ENCODE data around the gene GFOD1.
"Not testable (repeated sequence)": the region's sequence is repeated elsewhere in the genome, so short reads cannot be mapped to it uniquely, and the experiment has no call there.

The GFOD1 gene

GRCh38 chr6:13522656-13523055 lies 35.3 kb upstream of the GFOD1 start:
- H3K36me3 Mint-ChIP-seq (ENCODE audit: low read depth), result no peaks in the 10 kb centered on the region
- peaks cover 13% of the 10 kb centered on the region for H3K27me3 Mint-ChIP-seq (ENCODE audit: low read depth)
- peaks cover 9% of the 10 kb centered on the region for H3K4me1 Mint-ChIP-seq (ENCODE audit: low read depth)
- no peaks in the 10 kb centered on the region for H3K9me3 Mint-ChIP-seq
- H3K27ac Mint-ChIP-seq, result no peak overlapping the region
- no peak for DNase-seq (ENCODE audit: low spot score)
- no peak overlapping the region for H3K4me3 Mint-ChIP-seq

GRCh38 chr6:13519839-13520238 lies 32.4 kb upstream of the GFOD1 start:
- Mint-ChIP-seq H3K4me1 (ENCODE audit: low read depth) (no peaks in the 10 kb centered on the region), H3K4me3 (no peak overlapping the region), H3K36me3 (ENCODE audit: low read depth) (no peaks in the 10 kb centered on the region), H3K9me3 (no peaks in the 10 kb centered on the region), H3K27ac (no peak overlapping the region), H3K27me3 (ENCODE audit: low read depth) (peaks cover 13% of the 10 kb centered on the region)
- DNase-seq (ENCODE audit: low spot score), result no peak

GRCh38 chr6:13517116-13517515 lies 29.7 kb upstream of the GFOD1 start:
- Mint-ChIP-seq H3K9me3 (no peaks in the 10 kb centered on the region), H3K27ac (no peak overlapping the region), H3K4me3 (no peak overlapping the region), H3K27me3 (ENCODE audit: low read depth) (peaks cover 13% of the 10 kb centered on the region), H3K36me3 (ENCODE audit: low read depth) (no peaks in the 10 kb centered on the region), H3K4me1 (ENCODE audit: low read depth) (no peaks in the 10 kb centered on the region)
- no peak for DNase-seq (ENCODE audit: low spot score)

GRCh38 chr6:13515912-13516311 lies 28.5 kb upstream of the GFOD1 start:
- Mint-ChIP-seq H3K36me3 (ENCODE audit: low read depth) (no peaks in the 10 kb centered on the region), H3K27me3 (ENCODE audit: low read depth) (peaks cover 13% of the 10 kb centered on the region), H3K4me3 (no peak overlapping the region), H3K27ac (no peak overlapping the region), H3K9me3 (no peaks in the 10 kb centered on the region), H3K4me1 (ENCODE audit: low read depth) (no peaks in the 10 kb centered on the region)
- DNase-seq (ENCODE audit: low spot score), result no peak

- H3K4me3 Mint-ChIP-seq, result no peak overlapping the region
- no peak overlapping the region for H3K27ac Mint-ChIP-seq
- H3K9me3 Mint-ChIP-seq, result no peaks in the 10 kb centered on the region
- H3K36me3 Mint-ChIP-seq (ENCODE audit: low read depth), result no peaks in the 10 kb centered on the region
- no peaks in the 10 kb centered on the region for H3K4me1 Mint-ChIP-seq (ENCODE audit: low read depth)
- no peak for DNase-seq (ENCODE audit: low spot score)
- peaks cover 3% of the 10 kb centered on the region for H3K27me3 Mint-ChIP-seq (ENCODE audit: low read depth)
Observed at GRCh38 chr6:13513626-13514502, 26.5 kb upstream of the GFOD1 start.

- Mint-ChIP-seq H3K9me3 (no peaks in the 10 kb centered on the region), H3K27ac (no peak overlapping the region), H3K36me3 (ENCODE audit: low read depth) (no peaks in the 10 kb centered on the region), H3K4me1 (ENCODE audit: low read depth) (no peaks in the 10 kb centered on the region), H3K4me3 (no peak overlapping the region), H3K27me3 (ENCODE audit: low read depth) (peaks cover 7% of the 10 kb centered on the region)
- DNase-seq (ENCODE audit: low spot score), result no peak
Observed at GRCh38 chr6:13512900-13513299, 25.5 kb upstream of the GFOD1 start.

- H3K9me3 Mint-ChIP-seq, result no peaks in the 10 kb centered on the region
- H3K36me3 Mint-ChIP-seq (ENCODE audit: low read depth), result no peaks in the 10 kb centered on the region
- DNase-seq (ENCODE audit: low spot score), result no peak
- no peak overlapping the region for H3K4me3 Mint-ChIP-seq
- H3K4me1 Mint-ChIP-seq (ENCODE audit: low read depth), result no peaks in the 10 kb centered on the region
- peaks cover 7% of the 10 kb centered on the region for H3K27me3 Mint-ChIP-seq (ENCODE audit: low read depth)
- no peak overlapping the region for H3K27ac Mint-ChIP-seq
Observed at GRCh38 chr6:13511913-13512717, 24.7 kb upstream of the GFOD1 start.

- H3K4me1 Mint-ChIP-seq (ENCODE audit: low read depth); H3K27ac Mint-ChIP-seq; H3K4me3 Mint-ChIP-seq; DNase-seq (ENCODE audit: low spot score); H3K9me3 Mint-ChIP-seq; H3K36me3 Mint-ChIP-seq (ENCODE audit: low read depth); H3K27me3 Mint-ChIP-seq (ENCODE audit: low read depth): not testable (repeated sequence)
Observed at GRCh38 chr6:13511141-13511571, 23.8 kb upstream of the GFOD1 start.

- not testable (repeated sequence) for H3K27ac Mint-ChIP-seq; H3K9me3 Mint-ChIP-seq; DNase-seq (ENCODE audit: low spot score); H3K36me3 Mint-ChIP-seq (ENCODE audit: low read depth); H3K4me3 Mint-ChIP-seq; H3K4me1 Mint-ChIP-seq (ENCODE audit: low read depth)
- peaks cover 12% of the 10 kb centered on the region for H3K27me3 Mint-ChIP-seq (ENCODE audit: low read depth)
Observed at GRCh38 chr6:13510433-13510832, 23.0 kb upstream of the GFOD1 start.

GRCh38 chr6:13508711-13509705 lies 21.6 kb upstream of the GFOD1 start:
- Mint-ChIP-seq H3K27me3 (ENCODE audit: low read depth) (peaks cover 13% of the 10 kb centered on the region), H3K27ac (no peak overlapping the region), H3K9me3 (no peaks in the 10 kb centered on the region), H3K4me1 (ENCODE audit: low read depth) (peaks cover 2% of the 10 kb centered on the region), H3K36me3 (ENCODE audit: low read depth) (no peaks in the 10 kb centered on the region), H3K4me3 (no peak overlapping the region)
- no peak for DNase-seq (ENCODE audit: low spot score)

- Mint-ChIP-seq H3K4me3 (no peak overlapping the region), H3K27ac (no peak overlapping the region), H3K36me3 (ENCODE audit: low read depth) (no peaks in the 10 kb centered on the region), H3K4me1 (ENCODE audit: low read depth) (peaks cover 2% of the 10 kb centered on the region), H3K9me3 (no peaks in the 10 kb centered on the region), H3K27me3 (ENCODE audit: low read depth) (peaks cover 13% of the 10 kb centered on the region)
- no peak for DNase-seq (ENCODE audit: low spot score)
Observed at GRCh38 chr6:13507306-13507860, 20.0 kb upstream of the GFOD1 start.

GRCh38 chr6:13505345-13505734 lies 17.9 kb upstream of the GFOD1 start:
- H3K4me3 Mint-ChIP-seq, result no peak overlapping the region
- peaks cover 2% of the 10 kb centered on the region for H3K4me1 Mint-ChIP-seq (ENCODE audit: low read depth)
- peaks cover 13% of the 10 kb centered on the region for H3K27me3 Mint-ChIP-seq (ENCODE audit: low read depth)
- H3K9me3 Mint-ChIP-seq, result no peaks in the 10 kb centered on the region
- H3K36me3 Mint-ChIP-seq (ENCODE audit: low read depth), result no peaks in the 10 kb centered on the region
- DNase-seq (ENCODE audit: low spot score), result no peak
- H3K27ac Mint-ChIP-seq, result no peak overlapping the region

GRCh38 chr6:13504611-13505344 lies 17.4 kb upstream of the GFOD1 start:
- Mint-ChIP-seq H3K4me3 (no peak overlapping the region), H3K27ac (no peak overlapping the region), H3K27me3 (ENCODE audit: low read depth) (peaks cover 13% of the 10 kb centered on the region), H3K4me1 (ENCODE audit: low read depth) (peaks cover 2% of the 10 kb centered on the region), H3K9me3 (no peaks in the 10 kb centered on the region), H3K36me3 (ENCODE audit: low read depth) (no peaks in the 10 kb centered on the region)
- no peak for DNase-seq (ENCODE audit: low spot score)

All from T-helper 2 cell treated with Interferon-gamma antibody and Interleukin-4, amounts not matched to agents 5 μg/mL and 100 μg/mL, for 36 hours (primary cell).